GM12892 (cell line): ENCODE results near the gene SLC4A5.

Experiments used
- POLR2A ChIP-seq: IDR thresholded peaks from 2 replicates; pipeline ENCODE4 v1.6.1; 2011; ENCODE audit warnings: low read depth, low read length, control low read depth
- TAF1 ChIP-seq: IDR thresholded peaks from 2 replicates; pipeline ENCODE4 v1.6.1; 2011; ENCODE audit warnings: low read depth, mild to moderate bottlenecking, control low read depth, low read length, borderline replicate concordance

DNA sequence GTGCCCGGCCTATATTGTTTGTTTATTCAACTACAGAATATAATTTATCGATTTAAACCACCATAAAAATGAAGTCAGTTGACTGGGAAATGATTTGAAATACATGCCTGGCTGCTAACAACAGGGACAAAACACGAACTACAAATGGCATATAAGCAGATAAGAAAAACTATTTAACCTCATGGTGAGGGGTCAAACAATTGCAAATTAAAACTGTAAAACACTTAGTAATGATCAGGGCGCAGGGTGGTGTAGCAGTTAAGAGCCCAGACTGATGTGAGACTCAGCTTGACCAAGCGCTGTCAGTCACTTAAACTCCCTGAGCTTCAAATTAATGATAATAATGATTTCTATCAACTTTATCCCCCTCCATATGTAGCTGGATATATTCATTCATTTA lies 138.1 kb downstream of the SLC4A5 start:
- no peak for TF ChIP-seq TAF1
- TF ChIP-seq POLR2A = no peak
